ENCODE measurements around the gene GPC6.
A peak's percentile ranks its signal among the peaks of the same experiment; 100 is the strongest.

Gene GPC6

GRCh38 chr13:93755341-93755740, 528.7 kb downstream of the GPC6 start:
- H3K9me3 Mint-ChIP-seq, result peaks cover 3% of the 10 kb centered on the region
- no peak overlapping the region for H3K4me3 Mint-ChIP-seq
- no peak for TF ChIP-seq CTCF (IDR thresholded peaks at IDR 0.05; ENCODE audit: unreplicated experiment in 3 of 3)
- no peaks in the 10 kb centered on the region for H3K27me3 Mint-ChIP-seq (ENCODE audit: low read depth)
- H3K36me3 Mint-ChIP-seq (ENCODE audit: low read depth), result no peaks in the 10 kb centered on the region
- H3K4me1 Mint-ChIP-seq, result peaks cover 5% of the 10 kb centered on the region
- no peak overlapping the region for H3K27ac Mint-ChIP-seq

- H3K27me3 Mint-ChIP-seq (ENCODE audit: low read depth), result no peaks in the 10 kb centered on the region
- no peaks in the 10 kb centered on the region for H3K36me3 Mint-ChIP-seq (ENCODE audit: low read depth)
- H3K27ac Mint-ChIP-seq, result peak overlapping the region in 2 of 3 experiments; percentile 20 to 30
- H3K4me3 Mint-ChIP-seq, result no peak overlapping the region
- no peak for TF ChIP-seq CTCF (IDR thresholded peaks at IDR 0.05; ENCODE audit: unreplicated experiment in 3 of 3)
- peaks cover 5% of the 10 kb centered on the region for H3K4me1 Mint-ChIP-seq
- H3K9me3 Mint-ChIP-seq, result peaks cover under 1% of the 10 kb centered on the region
These were observed 532.0 kb downstream of the GPC6 start for GRCh38 chr13:93758575-93758974.

- H3K4me1 Mint-ChIP-seq, result peaks cover 16% of the 10 kb centered on the region
- no peaks in the 10 kb centered on the region for H3K27me3 Mint-ChIP-seq (ENCODE audit: low read depth)
- no peak overlapping the region for H3K27ac Mint-ChIP-seq
- no peak for TF ChIP-seq CTCF (IDR thresholded peaks at IDR 0.05; ENCODE audit: unreplicated experiment in 3 of 3)
- no peak overlapping the region for H3K4me3 Mint-ChIP-seq
- no peaks in the 10 kb centered on the region for H3K36me3 Mint-ChIP-seq (ENCODE audit: low read depth)
- H3K9me3 Mint-ChIP-seq, result peaks cover 3% of the 10 kb centered on the region
These were observed 536.3 kb downstream of the GPC6 start for GRCh38 chr13:93762708-93763426.

- no peaks in the 10 kb centered on the region for H3K27me3 Mint-ChIP-seq (ENCODE audit: low read depth)
- H3K4me1 Mint-ChIP-seq, result peaks cover 31% of the 10 kb centered on the region
- TF ChIP-seq CTCF (IDR thresholded peaks at IDR 0.05; ENCODE audit: unreplicated experiment in 3 of 3), result no peak
- no peaks in the 10 kb centered on the region for H3K36me3 Mint-ChIP-seq (ENCODE audit: low read depth)
- H3K4me3 Mint-ChIP-seq, result no peak overlapping the region
- H3K9me3 Mint-ChIP-seq, result peaks cover 3% of the 10 kb centered on the region
- H3K27ac Mint-ChIP-seq, result no peak overlapping the region
These were observed 538.5 kb downstream of the GPC6 start for GRCh38 chr13:93765062-93765461.

GRCh38 chr13:93765811-93766210, 539.2 kb downstream of the GPC6 start:
- no peak for TF ChIP-seq CTCF (IDR thresholded peaks at IDR 0.05; ENCODE audit: unreplicated experiment in 3 of 3)
- H3K36me3 Mint-ChIP-seq (ENCODE audit: low read depth), result no peaks in the 10 kb centered on the region
- H3K27me3 Mint-ChIP-seq (ENCODE audit: low read depth), result no peaks in the 10 kb centered on the region
- no peak overlapping the region for H3K27ac Mint-ChIP-seq
- peaks cover 39% of the 10 kb centered on the region for H3K4me1 Mint-ChIP-seq
- H3K4me3 Mint-ChIP-seq, result no peak overlapping the region
- H3K9me3 Mint-ChIP-seq, result peaks cover 3% of the 10 kb centered on the region

- TF ChIP-seq CTCF (IDR thresholded peaks at IDR 0.05; ENCODE audit: unreplicated experiment in 3 of 3), result no peak
- peaks cover 48% of the 10 kb centered on the region for H3K4me1 Mint-ChIP-seq
- H3K27ac Mint-ChIP-seq, result peak overlapping the region; percentile 59 to 76 (median 66)
- peaks cover 3% of the 10 kb centered on the region for H3K9me3 Mint-ChIP-seq
- H3K27me3 Mint-ChIP-seq (ENCODE audit: low read depth), result no peaks in the 10 kb centered on the region
- no peak overlapping the region for H3K4me3 Mint-ChIP-seq
- no peaks in the 10 kb centered on the region for H3K36me3 Mint-ChIP-seq (ENCODE audit: low read depth)
These were observed 540.1 kb downstream of the GPC6 start for GRCh38 chr13:93766719-93767118.
